Measurements from ENCODE around the gene CIBAR2. TPM values are rescaled to one million over a fixed set of nuclear protein-coding genes. Genes with fewer than 3 reads are reported as not detected.

The CIBAR2 gene
- total RNA-seq, 1 experiment from 2014 or later = not detected

DNA sequence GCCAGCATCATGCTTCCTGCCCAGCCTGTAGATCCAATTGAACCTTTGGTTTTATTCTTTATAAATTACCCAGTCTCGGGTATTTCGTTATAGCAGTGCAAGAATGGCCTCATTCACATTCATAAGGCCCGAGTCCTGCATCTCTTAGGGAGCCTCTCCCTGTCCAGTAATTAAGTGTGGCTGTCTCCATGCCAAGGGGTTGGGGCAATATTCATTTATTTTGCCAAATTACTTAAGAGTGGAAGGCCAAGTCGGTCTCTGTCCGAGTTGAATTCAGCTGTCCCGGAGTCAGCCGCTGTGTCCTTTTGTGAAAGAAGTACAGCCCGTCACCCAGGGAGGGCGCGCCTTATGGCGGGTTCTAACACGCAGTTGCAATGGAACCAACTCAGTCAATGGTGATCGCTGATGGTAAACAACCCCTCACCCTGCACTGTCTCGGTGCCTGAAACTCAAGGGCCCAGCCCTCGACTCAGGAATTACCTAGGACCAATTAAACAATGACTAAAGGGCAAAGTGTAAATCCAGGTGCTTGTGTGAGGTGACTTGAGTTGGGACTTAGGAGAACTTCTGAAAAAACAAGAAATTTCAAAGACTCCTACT is 62.5 kb downstream of the CIBAR2 start:
- H3K36me3 Mint-ChIP-seq (ENCODE audit: insufficient read depth in 1 of 3, low read depth in 3 of 3) = no peaks in the 10 kb centered on the region; a peak in 1 of 7 replicates
- Histone ChIP-seq H3K4ac (ENCODE audit: low read depth, low read length) (no peak overlapping the region), H3K23me2 (ENCODE audit: insufficient read length, low read depth, low read length, poor library complexity, severe bottlenecking) (no peaks in the 10 kb centered on the region), H2BK20ac (ENCODE audit: low read depth, low read length, poor library complexity, severe bottlenecking) (no peak overlapping the region), H2BK5ac (ENCODE audit: insufficient read length, low read length) (no peak overlapping the region), H3K23ac (ENCODE audit: insufficient read length, low read depth, low read length) (no peak overlapping the region), H2AK5ac (ENCODE audit: insufficient read length, low read length) (no peak overlapping the region), H4K91ac (ENCODE audit: insufficient read length, low read depth, low read length) (no peak overlapping the region), H3K27me3 (ENCODE audit: insufficient read depth, low read length) (no peaks in the 10 kb centered on the region), H3K9me3 (ENCODE audit: control insufficient read depth, low read depth, low read length) (no peaks in the 10 kb centered on the region), H3K9ac (ENCODE audit: extremely low read depth, insufficient read length, low read length) (no peak overlapping the region), H3K4me2 (ENCODE audit: insufficient read depth, insufficient read length, low read length) (no peak overlapping the region), H4K8ac (replicated peaks; ENCODE audit: insufficient read length, low read depth, low read length) (no peak overlapping the region), H3K18ac (ENCODE audit: insufficient read length, low read depth, low read length) (no peak overlapping the region), H3K4me1 (ENCODE audit: insufficient read depth, low read length) (no peaks in the 10 kb centered on the region; the same call in 1 of the 2 replicates), H3K79me2 (ENCODE audit: insufficient read depth, low read length) (no peaks in the 10 kb centered on the region), H2BK120ac (ENCODE audit: low read depth, low read length, poor library complexity, severe bottlenecking) (no peak overlapping the region), H3T11ph (ENCODE audit: low read length) (no peak overlapping the region), H3K56ac (ENCODE audit: insufficient read length, low read depth, low read length) (no peak overlapping the region), H2AFZ (ENCODE audit: low read length) (no peak overlapping the region), H3K79me1 (ENCODE audit: insufficient read depth, low read depth, low read length, poor library complexity, severe bottlenecking) (no peaks in the 10 kb centered on the region), H2BK12ac (ENCODE audit: insufficient read length, low read depth, low read length) (no peak overlapping the region), H3K14ac (ENCODE audit: insufficient read depth, low read length) (no peak overlapping the region), H3K27ac (ENCODE audit: insufficient read length, low read depth, low read length) (no peak overlapping the region), H4K5ac (ENCODE audit: insufficient read length, low read depth, low read length) (no peak overlapping the region), H4K20me1 (ENCODE audit: control insufficient read depth, insufficient read depth, insufficient read length) (no peaks in the 10 kb centered on the region), H2BK15ac (ENCODE audit: low read depth, low read length) (no peak overlapping the region)
- no peak overlapping the region; a peak in 1 of 7 replicates for H3K27ac Mint-ChIP-seq
- no CpG with 5 or more reads among the region's 15 CpGs for WGBS (ENCODE audit: extremely low coverage, insufficient read length, low lambda C conversion rate)
- H3K4me3 Mint-ChIP-seq = no peak overlapping the region
- DNase-seq = no peak
- H3K9me3 Mint-ChIP-seq = no peaks in the 10 kb centered on the region
- H3K4me1 Mint-ChIP-seq = peaks cover 3 to 7% of the 10 kb centered on the region in 2 experiments; a peak in 2 of 4 replicates
- TF ChIP-seq CTCF (conservative IDR thresholded peaks at IDR 0.05) = no peak
- peaks cover 12% of the 10 kb centered on the region for H3K27me3 Mint-ChIP-seq (ENCODE audit: low read depth)

Measured in H9 (cell line).